IMR-90 (cell line): Measurements from ENCODE around the gene ZNF35. TPM values are rescaled to one million over a fixed set of nuclear protein-coding genes. Genes with fewer than 3 reads are reported as not detected.

Experiments used
- ATAC-seq: fragments of 200-7000 bp; cut with Tn5 transposase; 2 replicates; pipeline ENCODE4 v1.9.1; 2020; ENCODE audit warnings: low read depth, mild to moderate bottlenecking, moderate library complexity
- BruUV-seq: library from RNA; stranded (reverse); fragments of 400-500 nt; replicated peaks from 2 replicates; lab custom pipeline; 2021; lab: Mats Ljungman, UMichigan
- CTCF ChIA-PET: fragments of 300-600 bp; formaldehyde crosslinking; extraction: SDS; loops from one replicate; lab custom pipeline; 2021; ENCODE audit warnings: antibody characterized with exemption; lab: Yijun Ruan, JAX
- POLR2A ChIA-PET: fragments of 300-600 bp; sonication (Branson Sonifier 250); formaldehyde crosslinking; loops from one replicate; lab custom pipeline; 2022; ENCODE audit warnings: antibody characterized with exemption; ENCODE audit not compliant: unreplicated experiment; lab: Charles Lee
- DNase-seq: peaks from one replicate; pipeline ENCODE4 v3.0.0; 2013
- H2AFZ ChIP-seq: replicated peaks from 2 replicates; pipeline ENCODE3; 2013; ENCODE audit warnings: low read length, mild to moderate bottlenecking; ENCODE audit not compliant: poor library complexity
- H2AK5ac ChIP-seq: 2 replicates; pipeline ENCODE4 v1.6.1; 2013; ENCODE audit warnings: low read depth, low read length, inconsistent platforms
- H2AK9ac ChIP-seq: replicated peaks from 2 replicates; pipeline ENCODE3; 2013; ENCODE audit warnings: mild to moderate bottlenecking, low read depth, low read length, moderate library complexity; ENCODE audit not compliant: poor library complexity
- H2BK120ac ChIP-seq: 2 replicates; pipeline ENCODE4 v1.6.1; 2013; ENCODE audit warnings: low read depth, low read length, inconsistent platforms
- H2BK15ac ChIP-seq: 3 replicates; pipeline ENCODE4 v1.6.1; 2013; ENCODE audit warnings: low read depth, low read length, inconsistent platforms
- H2BK20ac ChIP-seq: 2 replicates; pipeline ENCODE4 v1.6.1; 2013; ENCODE audit warnings: low read depth, mild to moderate bottlenecking, inconsistent platforms, low read length, moderate library complexity
- H2BK5ac ChIP-seq: 2 replicates; pipeline ENCODE4 v1.6.1; 2013; ENCODE audit warnings: mild to moderate bottlenecking, low read depth, low read length, inconsistent platforms; ENCODE audit not compliant: poor library complexity, severe bottlenecking
- H3K14ac ChIP-seq: replicated peaks from 2 replicates; pipeline ENCODE4 v1.6.1; 2013; ENCODE audit warnings: low read depth, low read length, inconsistent platforms
- H3K18ac ChIP-seq: 2 replicates; pipeline ENCODE4 v1.6.1; 2013; ENCODE audit warnings: low read depth, low read length, control low read depth
- H3K23ac ChIP-seq: 2 replicates; pipeline ENCODE4 v1.6.1; 2013; ENCODE audit warnings: low read depth, low read length, inconsistent platforms
- H3K27ac ChIP-seq: 2 replicates; pipeline ENCODE4 v1.5.1; 2013; ENCODE audit warnings: mild to moderate bottlenecking, control low read depth, low read length; ENCODE audit not compliant: insufficient read depth
- H3K27me3 ChIP-seq: 2 replicates; pipeline ENCODE4 v1.6.1; 2013; ENCODE audit warnings: low read length; ENCODE audit not compliant: control insufficient read depth, insufficient read depth
- H3K36me3 ChIP-seq: 2 replicates; pipeline ENCODE4 v1.6.1; 2013; ENCODE audit warnings: low read length, mixed read lengths; ENCODE audit not compliant: control insufficient read depth, insufficient read depth
- H3K4ac ChIP-seq: 2 replicates; pipeline ENCODE4 v1.6.1; 2013; ENCODE audit warnings: low read depth, low read length, inconsistent platforms
- H3K4me1 ChIP-seq: 2 replicates; pipeline ENCODE4 v1.6.1; 2013; ENCODE audit warnings: low read length, mixed read lengths; ENCODE audit not compliant: control insufficient read depth, insufficient read depth
- H3K4me2 ChIP-seq: 2 replicates; pipeline ENCODE4 v1.6.1; 2013; ENCODE audit warnings: low read depth, mild to moderate bottlenecking, control low read depth, low read length, moderate library complexity
- H3K4me3 ChIP-seq: 2 replicates; pipeline ENCODE4 v1.5.1; 2013; ENCODE audit warnings: low read depth, mild to moderate bottlenecking, control low read depth, low read length, moderate library complexity; ENCODE audit not compliant: insufficient read depth
- H3K56ac ChIP-seq: 2 replicates; pipeline ENCODE4 v1.6.1; 2013; ENCODE audit warnings: low read length, inconsistent platforms; ENCODE audit not compliant: insufficient read depth; ENCODE audit errors: extremely low read depth
- H3K79me1 ChIP-seq, 2 experiments: 2 replicates each; pipeline ENCODE4 v1.6.1; 2013; ENCODE audit warnings: low read length in 2 of 2, inconsistent platforms in 1 of 2, low read depth in 1 of 2
- H3K9ac ChIP-seq: 2 replicates; pipeline ENCODE4 v1.6.1; 2013; ENCODE audit warnings: low read depth, low read length, control low read depth
- H3K9me1 ChIP-seq: 2 replicates; pipeline ENCODE4 v1.6.1; 2013; ENCODE audit warnings: low read length, inconsistent platforms; ENCODE audit not compliant: insufficient read depth
- H3K9me3 ChIP-seq: 2 replicates; pipeline ENCODE4 v1.6.1; 2013; ENCODE audit warnings: low read length; ENCODE audit not compliant: control insufficient read depth, insufficient read depth
- H4K20me1 ChIP-seq: 2 replicates; pipeline ENCODE4 v1.6.1; 2013; ENCODE audit warnings: low read length, inconsistent platforms; ENCODE audit not compliant: insufficient read depth
- H4K5ac ChIP-seq: 2 replicates; pipeline ENCODE4 v1.6.1; 2013; ENCODE audit warnings: mild to moderate bottlenecking, low read depth, low read length, control low read depth
- H4K8ac ChIP-seq, 2 experiments: 2 replicates each; pipeline ENCODE4 v1.6.1; 2013; ENCODE audit warnings: low read depth in 2 of 2, low read length in 2 of 2, control low read depth in 1 of 2, inconsistent platforms in 1 of 2
- H4K91ac ChIP-seq: 2 replicates; pipeline ENCODE4 v1.6.1; 2013; ENCODE audit warnings: low read depth, low read length, inconsistent platforms; ENCODE audit not compliant: insufficient read depth
- BHLHE40 ChIP-seq: fragments of 150-350 bp; IDR thresholded peaks from 2 replicates; pipeline ENCODE4 v1.6.1; 2016; ENCODE audit warnings: mild to moderate bottlenecking, low read depth, low read length
- CEBPB ChIP-seq: IDR thresholded peaks from 2 replicates; pipeline ENCODE4 v1.6.1; 2012; ENCODE audit warnings: low read depth, low read length, improper control_type of control experiment
- FOS ChIP-seq: fragments of 150-350 bp; IDR thresholded peaks from 2 replicates; pipeline ENCODE4 v1.6.1; 2016; ENCODE audit warnings: low read depth, low read length
- MAFK ChIP-seq: IDR thresholded peaks from 2 replicates; pipeline ENCODE4 v1.6.1; 2012; ENCODE audit warnings: low read depth, low read length, improper control_type of control experiment
- NFE2L2 ChIP-seq: fragments of 150-350 bp; IDR thresholded peaks from 2 replicates; pipeline ENCODE4 v1.6.1; 2016; ENCODE audit warnings: low read depth, mild to moderate bottlenecking, low read length
- RCOR1 ChIP-seq: IDR thresholded peaks from 2 replicates; pipeline ENCODE4 v1.6.1; 2012; ENCODE audit warnings: mild to moderate bottlenecking, low read length, improper control_type of control experiment; ENCODE audit not compliant: insufficient replicate concordance
- SMC3 ChIP-seq: fragments of 150-350 bp; IDR thresholded peaks from 2 replicates; pipeline ENCODE4 v1.6.1; 2016; ENCODE audit warnings: low read depth, mild to moderate bottlenecking, antibody characterized with exemption, low read length, moderate library complexity
- WGBS, 2 experiments: methylation state at CpG; one replicate each; pipeline versions ENCODE4 v1.1.5 to v1.1.7; 2013; ENCODE audit warnings: missing lambda C conversion rate in 2 of 2; ENCODE audit not compliant: insufficient read length in 1 of 2; ENCODE audit errors: extremely low coverage in 2 of 2; 5-methylcytosine and 5-hydroxymethylcytosine counted together
- dilution Hi-C: fragments of 300-500 bp; cut with HindIII; formaldehyde crosslinking; loops from one replicate; pipeline ENCODE4 v1.14.3; 2018; ENCODE audit warnings: low sequenced_read_pairs; ENCODE audit not compliant: unreplicated experiment
- in situ Hi-C: fragments of 300-500 bp; cut with MboI; formaldehyde crosslinking; loops from 3 replicates; pipeline ENCODE4 v1.14.3; 2019; ENCODE audit warnings: low sequenced_read_pairs, inconsistent platforms, mixed read lengths
- intact Hi-C: fragments of 100-400 bp; cut with micrococcal nuclease; formaldehyde crosslinking; loops from 2 replicates; pipeline ENCODE4 v1.10.0; 2022
- polyA plus RNA-seq, 3 experiments: library from polyadenylated mRNA; depleted of rRNA; stranded (reverse); fragments of >200 nt; gene quantifications; 2 replicates each; pipeline ENCODE4 v1.2.3, GENCODE V29; 2012; ENCODE audit warnings: low replicate concordance in 1 of 3
- total RNA-seq: library from RNA; depleted of rRNA; stranded (reverse); fragments of >200 nt; gene quantifications from 2 replicates; pipeline ENCODE4 v1.2.3, GENCODE V29; 2012
- TF ChIP-seq, protein P1 (sequence below): fragments of 150-350 bp; IDR thresholded peaks from 2 replicates; pipeline ENCODE4 v1.6.1; 2016; ENCODE audit warnings: low read depth, mild to moderate bottlenecking, low read length, moderate library complexity, borderline replicate concordance

ZNF35 gene
- total and polyA plus RNA-seq, 2 of the 4 experiments (the other 2 are of a cell fraction), result 3.8 to 19.5 TPM

DNA sequence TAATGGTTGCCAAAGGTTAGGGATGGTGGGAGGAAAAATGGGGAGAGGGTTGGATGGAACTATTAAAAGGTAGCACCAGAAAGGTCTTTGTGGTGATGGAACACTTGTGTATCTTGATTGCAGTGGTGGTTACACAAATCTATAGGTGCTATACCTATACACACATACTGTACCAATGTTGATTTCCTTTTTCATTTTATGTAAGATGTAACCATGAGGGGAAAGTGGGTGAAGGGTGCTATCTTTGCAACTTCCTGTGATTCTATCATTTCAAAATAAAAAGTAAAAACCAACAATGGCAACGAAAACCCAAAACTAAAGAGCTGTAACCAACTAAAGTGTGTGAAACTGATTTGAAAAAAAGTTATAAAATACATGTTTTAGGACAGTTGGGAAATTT lies 761 bp upstream of the ZNF35 start:
- dilution Hi-C loops, result no loop called here
- Histone ChIP-seq H3K9ac (no peak overlapping the region), H2AK5ac (no peak overlapping the region), H3K9me3 (peaks cover 18% of the 10 kb centered on the region), H3K4me1 (no peaks in the 10 kb centered on the region; the same call in 1 of the 2 replicates), H3K4me3 (no peak overlapping the region), H2BK5ac (no peak overlapping the region), H2AK9ac (no peak overlapping the region), H3K4me2 (no peak overlapping the region), H3K27me3 (no peaks in the 10 kb centered on the region), H3K79me1 (peaks cover 15 to 21% of the 10 kb centered on the region in 2 experiments; a peak in 3 of 4 replicates), H3K9me1 (no peaks in the 10 kb centered on the region), H3K27ac (no peak overlapping the region), H3K23ac (no peak overlapping the region), H4K91ac (no peak overlapping the region), H4K8ac (peak overlapping the region in 1 of 2 experiments; percentile 21; a peak in 2 of 4 replicates), H2BK15ac (no peak overlapping the region), H2BK120ac (no peak overlapping the region), H2AFZ (no peak overlapping the region), H3K36me3 (peaks cover 24% of the 10 kb centered on the region), H3K4ac (no peak overlapping the region), H4K20me1 (no peaks in the 10 kb centered on the region), H2BK20ac (no peak overlapping the region), H3K14ac (no peak overlapping the region), H4K5ac (no peak overlapping the region), H3K18ac (no peak overlapping the region), H3K56ac (no peak overlapping the region)
- no TSS peak for BruUV-seq
- ChIA-PET POLR2A (no interaction called here), CTCF (no interaction called here)
- in situ Hi-C loops, result loop anchor here (25.0 kb wide), 1 partner anchor 310 kb away; the partner anchor contains the start of gene TCAIM
- no CpG with 5 or more reads among the region's 1 CpG for WGBS, 2 experiments
- intact Hi-C loops, result loop anchor here (1.0 to 10.0 kb wide), 2 partner anchors 23 to 267 kb away; no protein-coding TSS in a partner anchor
- no peak for TF ChIP-seq CEBPB
- TF ChIP-seq NFE2L2, result no peak
- no peak for TF ChIP-seq SMC3
- no peak for TF ChIP-seq BHLHE40
- no peak for TF ChIP-seq RCOR1
- TF ChIP-seq, protein P1, sequence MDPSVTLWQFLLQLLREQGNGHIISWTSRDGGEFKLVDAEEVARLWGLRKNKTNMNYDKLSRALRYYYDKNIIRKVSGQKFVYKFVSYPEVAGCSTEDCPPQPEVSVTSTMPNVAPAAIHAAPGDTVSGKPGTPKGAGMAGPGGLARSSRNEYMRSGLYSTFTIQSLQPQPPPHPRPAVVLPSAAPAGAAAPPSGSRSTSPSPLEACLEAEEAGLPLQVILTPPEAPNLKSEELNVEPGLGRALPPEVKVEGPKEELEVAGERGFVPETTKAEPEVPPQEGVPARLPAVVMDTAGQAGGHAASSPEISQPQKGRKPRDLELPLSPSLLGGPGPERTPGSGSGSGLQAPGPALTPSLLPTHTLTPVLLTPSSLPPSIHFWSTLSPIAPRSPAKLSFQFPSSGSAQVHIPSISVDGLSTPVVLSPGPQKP, result no peak
- no peak for TF ChIP-seq FOS
- TF ChIP-seq MAFK, result no peak
- ATAC-seq (no peak), DNase-seq (no peak)
